Gastrocnemius medialis (tissue), 4 donors: ENCODE measurements around the gene GTF3C5. TPM values are rescaled to one million over a fixed set of nuclear protein-coding genes. Genes with fewer than 3 reads are reported as not detected.
A peak's percentile ranks its signal among the peaks of the same experiment; 100 is the strongest.

Source experiments
- ATAC-seq, 2 donors: fragments of 150-250 bp; one replicate each; pipeline ENCODE4 v1.9.1; 2016
- DNase-seq, 2 donors: peaks; one replicate each; pipeline ENCODE4 v3.0.0-alpha.2; 2019
- H3K27ac ChIP-seq, 4 donors: fragments of 200-600 bp; sonication (generic); 1 replicate in 1 of 4; 2 replicates in 3 of 4; pipeline ENCODE4 v1.5.1; 2016 to 2018; ENCODE audit warnings: mild to moderate bottlenecking in 2 of 4, moderate library complexity in 1 of 4
- H3K27me3 ChIP-seq, 3 donors: fragments of 200-600 bp; sonication (generic) in 2 of 3; 1 replicate in 1 of 3; 2 replicates in 2 of 3; pipeline versions ENCODE4 v1.5.1 to v1.6.0; 2016 to 2019; ENCODE audit warnings: mild to moderate bottlenecking in 1 of 3, moderate library complexity in 1 of 3
- H3K36me3 ChIP-seq, 2 donors: fragments of 200-600 bp; sonication (generic) in 1 of 2; one replicate each; pipeline ENCODE4 v1.5.1; 2017 to 2018
- H3K4me1 ChIP-seq, 2 donors: fragments of 200-600 bp; sonication (generic) in 1 of 2; one replicate each; pipeline ENCODE4 v1.5.1; 2016 to 2017; ENCODE audit warnings: mild to moderate bottlenecking in 2 of 2
- H3K4me3 ChIP-seq, 4 donors: fragments of 200-600 bp; sonication (generic) in 3 of 4; 1 replicate in 1 of 4; 2 replicates in 3 of 4; pipeline ENCODE4 v1.5.1; 2016 to 2019; ENCODE audit warnings: mild to moderate bottlenecking in 2 of 4
- H3K9me3 ChIP-seq, 3 donors: fragments of 200-600 bp; sonication (generic) in 2 of 3; 1 replicate in 1 of 3; 2 replicates in 2 of 3; pipeline ENCODE4 v1.5.1; 2016 to 2019
- CTCF ChIP-seq, 5 experiments: fragments of 450-650 bp in 3 of 5; fragments of 200-600 bp in 2 of 5; sonication (generic) in 2 of 5; IDR thresholded peaks in 4 of 5; conservative IDR thresholded peaks in 1 of 5; 1 replicate in 4 of 5; 2 replicates in 1 of 5; pipeline ENCODE4 v1.5.1; 2016 to 2019; ENCODE audit warnings: antibody characterized with exemption in 5 of 5, mild to moderate bottlenecking in 3 of 5, moderate library complexity in 3 of 5
- POLR2A ChIP-seq, 2 donors: fragments of 450-650 bp; IDR thresholded peaks; one replicate each; pipeline ENCODE4 v1.6.1; 2017; ENCODE audit warnings: antibody characterized with exemption in 2 of 2, mild to moderate bottlenecking in 2 of 2, moderate library complexity in 2 of 2
- in situ Hi-C, 4 donors: fragments of 200-750 bp; cut with MboI; loops; one replicate each; pipeline versions ENCODE4 v1.15.0 to v1.8.0; 2017; ENCODE audit warnings: low sequenced_read_pairs in 4 of 4
- intact Hi-C: fragments of 100-400 bp; cut with DNase I; formaldehyde crosslinking; loops from one replicate; pipeline ENCODE4 v1.15.1; 2023; ENCODE audit warnings: low total_unique reads
- total RNA-seq, 4 donors: library from RNA; depleted of rRNA; stranded (reverse); fragments of >200 nt; gene quantifications; one replicate each; pipeline versions ENCODE4 v1.1.0 to v1.2.3, GENCODE V29; 2016

GTF3C5 gene
- total RNA-seq, 4 donors from 2014 or later: 48.1 to 55.3 (median 51.5) TPM

DNA sequence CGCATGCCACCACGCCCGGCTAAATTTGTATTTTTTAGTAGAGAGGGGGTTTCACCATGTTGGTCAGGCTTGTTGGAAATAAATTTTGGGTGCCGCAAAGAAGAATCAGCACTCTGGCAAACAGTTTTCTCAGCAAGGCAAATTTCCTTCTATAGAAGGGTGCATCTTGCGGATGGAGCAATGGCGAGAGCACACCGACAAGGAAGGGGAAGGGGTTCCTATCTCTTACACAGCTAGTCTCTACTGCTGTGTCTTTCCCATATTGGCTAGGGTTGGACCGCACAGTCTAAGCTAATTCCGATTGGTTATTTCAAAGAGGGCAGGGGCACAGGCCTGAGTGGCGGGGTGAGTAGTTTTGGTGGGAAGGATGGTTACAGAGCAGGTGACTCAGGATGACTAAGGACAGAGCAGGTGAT lies 707 bp downstream of the GTF3C5 start:
- Histone ChIP-seq H3K27me3 (no peaks in the 10 kb centered on the region), H3K9me3 (no peaks in the 10 kb centered on the region), H3K27ac (peak overlapping the region in 3 of 4 donors; percentile 94), H3K4me1 (peaks cover 38 to 50% of the 10 kb centered on the region in 2 donors), H3K36me3 (no peaks in the 10 kb centered on the region), H3K4me3 (peak overlapping the region; percentile 85 to 97 (median 93))
- ATAC-seq (no peak), DNase-seq (no peak)
- TF ChIP-seq POLR2A (IDR thresholded peaks at IDR 0.05) (no peak), CTCF (IDR thresholded peaks at IDR 0.05 in 4 of 5, conservative IDR thresholded peaks at IDR 0.05 in 1 of 5) (no peak)
- intact Hi-C loops: loop anchor here (2.0 to 10.0 kb wide), 3 partner anchors 117 to 433 kb away; partner anchors contain the start of genes MED22 and RPL7A
- in situ Hi-C loops: no loop called here

DNA sequence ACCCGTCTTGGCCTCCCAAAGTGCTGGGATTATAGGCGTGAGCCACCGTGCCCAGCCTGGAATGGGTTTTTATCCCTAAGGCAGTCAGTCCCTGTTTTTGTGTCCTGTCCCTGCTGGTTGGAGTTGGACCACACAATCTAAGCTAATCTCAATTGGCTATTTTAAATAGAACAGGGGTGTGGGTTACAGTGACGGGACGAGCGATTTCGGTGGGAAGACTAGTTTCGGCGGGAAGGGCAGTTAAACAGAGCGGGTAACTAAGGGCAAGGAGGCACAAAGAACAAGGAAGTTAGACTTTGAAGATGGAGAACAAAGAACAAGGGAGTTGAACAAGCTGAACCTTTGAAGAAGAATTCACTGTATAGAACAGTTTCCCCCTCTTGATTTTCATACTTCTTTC lies 1.4 kb downstream of the GTF3C5 start:
- H3K36me3 ChIP-seq: no peaks in the 10 kb centered on the region
- in situ Hi-C loops: no loop called here
- H3K4me1 ChIP-seq: peaks cover 38 to 50% of the 10 kb centered on the region in 2 donors
- no peak for DNase-seq
- TF ChIP-seq POLR2A (IDR thresholded peaks at IDR 0.05) (no peak), CTCF (IDR thresholded peaks at IDR 0.05 in 4 of 5, conservative IDR thresholded peaks at IDR 0.05 in 1 of 5) (no peak)
- H3K9me3 ChIP-seq: no peaks in the 10 kb centered on the region
- intact Hi-C loops: loop anchor here (5.0 to 10.0 kb wide), 2 partner anchors 315 to 433 kb away; partner anchors contain the start of genes MED22 and RPL7A
- no peak for ATAC-seq
- H3K4me3 ChIP-seq: peak overlapping the region in 3 of 4 donors; percentile 85 to 97 (median 96)
- H3K27me3 ChIP-seq: no peaks in the 10 kb centered on the region
- H3K27ac ChIP-seq: no peak overlapping the region

DNA sequence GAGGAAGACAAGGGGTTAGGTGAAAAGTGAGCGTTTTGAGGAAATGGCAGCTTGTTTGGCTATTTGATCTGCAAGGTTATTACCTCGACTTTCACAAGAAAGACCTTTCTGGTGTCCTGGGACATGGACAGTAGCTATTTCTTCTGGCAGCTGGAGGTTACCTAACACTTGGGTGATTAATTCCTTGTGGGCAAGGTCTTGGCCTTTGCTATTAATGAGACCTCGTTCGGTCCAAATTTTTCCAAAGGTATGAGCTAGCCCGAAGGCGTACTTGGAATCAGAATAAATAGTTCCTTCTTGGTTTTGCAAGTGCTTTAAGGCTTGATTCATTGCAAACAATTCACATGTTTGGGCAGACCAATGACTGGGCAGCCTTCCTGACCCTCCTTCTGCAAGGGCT lies 4.9 kb downstream of the GTF3C5 start:
- peak in 1 of 2 donors; percentile 37 for ATAC-seq
- Histone ChIP-seq H3K36me3 (no peaks in the 10 kb centered on the region), H3K4me3 (no peak overlapping the region), H3K9me3 (no peaks in the 10 kb centered on the region), H3K27me3 (no peaks in the 10 kb centered on the region), H3K4me1 (peaks cover 33 to 51% of the 10 kb centered on the region in 2 donors), H3K27ac (peak overlapping the region; percentile 6 to 46 (median 29))
- intact Hi-C loops (loop anchor here (10.0 kb wide), 1 partner anchor 429 kb away; no protein-coding TSS in a partner anchor), in situ Hi-C loops (loop anchor here in 1 of 4 donors (5.0 kb wide), 1 partner anchor 117 kb away; no protein-coding TSS in a partner anchor)
- no peak for DNase-seq
- TF ChIP-seq CTCF (IDR thresholded peaks at IDR 0.05 in 4 of 5, conservative IDR thresholded peaks at IDR 0.05 in 1 of 5) (no peak), POLR2A (IDR thresholded peaks at IDR 0.05) (no peak)

DNA sequence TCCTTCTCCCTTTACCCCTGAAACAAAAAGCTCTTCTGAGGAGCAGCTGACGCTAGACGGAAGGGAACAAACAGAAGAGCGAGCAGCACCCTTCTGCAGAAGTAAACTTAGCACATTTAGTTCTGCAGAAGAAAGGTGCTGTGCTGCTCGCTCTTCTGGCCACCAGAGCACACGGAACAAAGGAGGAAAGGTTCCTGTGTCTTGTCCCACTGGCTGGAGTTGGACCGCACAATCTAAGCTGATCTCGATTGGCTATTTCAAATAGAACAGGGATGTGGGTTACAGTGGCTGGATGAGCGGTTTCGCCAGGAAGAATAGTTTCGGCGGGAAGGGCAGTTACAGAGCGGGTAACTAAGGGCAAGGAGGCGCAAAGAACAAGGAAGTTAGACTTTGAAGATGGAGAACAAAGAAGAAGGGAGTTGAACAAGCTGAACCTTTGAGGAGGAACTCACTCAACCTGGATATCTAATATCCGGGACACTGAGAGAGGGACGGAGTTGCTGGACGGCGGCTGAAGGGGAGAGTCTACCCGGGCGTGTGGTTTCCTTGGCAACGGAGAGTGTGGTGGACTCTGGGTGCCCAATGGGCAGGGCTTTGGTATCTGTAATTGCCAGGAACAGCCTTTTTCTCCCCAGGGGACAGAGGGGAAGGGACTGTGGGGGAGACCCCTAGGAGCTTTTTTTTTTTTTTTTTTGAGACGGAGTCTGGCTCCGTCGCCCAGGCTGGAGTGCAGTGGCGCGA lies 7.1 kb downstream of the GTF3C5 start:
- DNase-seq (no peak), ATAC-seq (no peak)
- Histone ChIP-seq H3K4me1 (peaks cover 21 to 39% of the 10 kb centered on the region in 2 donors), H3K27me3 (no peaks in the 10 kb centered on the region), H3K27ac (no peak overlapping the region), H3K9me3 (no peaks in the 10 kb centered on the region), H3K36me3 (peaks cover 0 to 10% of the 10 kb centered on the region in 2 donors), H3K4me3 (no peak overlapping the region)
- in situ Hi-C loops: loop anchor here in 1 of 4 donors (5.0 kb wide), 1 partner anchor 114 kb away; no protein-coding TSS in a partner anchor
- no peak for TF ChIP-seq CTCF (IDR thresholded peaks at IDR 0.05 in 4 of 5, conservative IDR thresholded peaks at IDR 0.05 in 1 of 5)
- TF ChIP-seq POLR2A (IDR thresholded peaks at IDR 0.05): no peak
- intact Hi-C loops: loop anchor here (10.0 kb wide), 1 partner anchor 427 kb away; no protein-coding TSS in a partner anchor
